ENCODE measurements around the gene MINDY4. TPM values are rescaled to one million over a fixed set of nuclear protein-coding genes. Genes with fewer than 3 reads are reported as not detected.

MINDY4 gene
- total and polyA plus RNA-seq, 2 of the 8 experiments (the other 6 are each of a cell fraction or from before 2014, with no cell fraction given) = 1.3 to 3.6 TPM

DNA sequence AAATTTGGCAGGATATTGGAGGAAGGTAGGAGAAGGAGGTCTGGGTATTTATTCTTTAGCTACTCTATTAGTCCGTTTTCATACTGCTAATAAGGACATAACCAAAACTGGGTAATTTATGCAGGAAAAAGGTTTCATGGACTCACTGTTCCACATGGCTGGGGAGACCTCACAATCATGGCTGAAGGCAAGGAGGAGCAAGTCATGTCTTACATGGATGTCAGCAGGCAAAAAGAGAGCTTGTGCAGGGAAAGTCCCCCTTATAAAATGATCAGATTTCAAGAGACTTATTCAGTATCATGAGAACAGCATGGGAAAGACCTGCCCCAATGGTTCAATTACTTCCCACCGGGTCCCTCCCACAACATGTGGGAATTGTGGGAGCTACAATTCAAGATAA is 21.2 kb upstream of the MINDY4 start:
- CTCF ChIA-PET (ENCODE audit: partially characterized antibody) = interaction anchor here (1.2 to 4.0 kb wide), 3 partner anchors 8 to 20 kb away, joined by 3 to 21 read pairs (median 3); no protein-coding TSS in a partner anchor
- no peak for FAIRE-seq
- TF ChIP-seq HDAC6 (IDR thresholded peaks at IDR 0.05; ENCODE audit: low read depth, low read length) = no peak
- TF ChIP-seq BCL11A (IDR thresholded peaks at IDR 0.05; ENCODE audit: low read depth in 2 of 2, low read length in 2 of 2) = no peak

More for the DNA sequence above, 21.2 kb upstream of the MINDY4 start:
- WGBS, 2 experiments (ENCODE audit: extremely low coverage in 1 of 2, insufficient coverage in 1 of 2, insufficient read length in 1 of 2, insufficient replicate concordance in 2 of 2, low coverage in 1 of 2, low lambda C conversion rate in 2 of 2, missing lambda C conversion rate in 1 of 2) = 90% methylated on average over 2 of the region's 2 CpGs; no CpG with 5 or more reads in 1 of the 2 experiments
- Histone ChIP-seq H4K91ac (replicated peaks; ENCODE audit: insufficient read length, low read length) (no peak overlapping the region), H3K14ac (ENCODE audit: insufficient read length) (no peak overlapping the region), H2BK5ac (ENCODE audit: low read depth, low read length) (no peak overlapping the region), H3K4me3 (ENCODE audit: extremely low read depth in 1 of 4, insufficient read depth in 2 of 4, low read depth in 3 of 4, low read length in 4 of 4) (no peak overlapping the region), H3K27ac (ENCODE audit: low read depth, low read length) (no peak overlapping the region), H4K20me1 (replicated peaks in 1 of 2; ENCODE audit: control insufficient read depth in 1 of 2, insufficient read depth in 2 of 2, low read length in 2 of 2) (peaks cover 0 to 5% of the 10 kb centered on the region in 2 experiments), H3K27me3 (replicated peaks in 1 of 4; ENCODE audit: control insufficient read depth in 3 of 4, extremely low read depth in 1 of 4, insufficient read depth in 3 of 4, low read length in 3 of 4) (no peaks in the 10 kb centered on the region; a peak in 1 of 7 replicates), H3K4me2 (ENCODE audit: insufficient read depth in 1 of 2, low read depth in 2 of 2, low read length in 2 of 2) (no peak overlapping the region), H3K9me3 (ENCODE audit: insufficient read depth in 2 of 2, low read depth in 1 of 2, low read length in 1 of 2) (no peaks in the 10 kb centered on the region; a peak in 1 of 4 replicates), H2BK12ac (ENCODE audit: low read depth, low read length) (no peak overlapping the region), H3K56ac (replicated peaks; ENCODE audit: insufficient read length, low read depth, low read length) (no peak overlapping the region), H2BK20ac (ENCODE audit: low read length) (no peak overlapping the region), H2AK5ac (ENCODE audit: low read depth, low read length) (no peak overlapping the region), H3K79me2 (ENCODE audit: control insufficient read depth in 1 of 2, insufficient read depth in 2 of 2, low read length in 2 of 2) (no peaks in the 10 kb centered on the region), H3K23ac (ENCODE audit: insufficient read length) (no peak overlapping the region), H4K8ac (ENCODE audit: extremely low read depth, insufficient read depth, low read length) (no peak overlapping the region), H3K9ac (replicated peaks in 1 of 4; ENCODE audit: extremely low read depth in 1 of 4, low read depth in 3 of 4, low read length in 3 of 4) (no peak overlapping the region), H2BK120ac (replicated peaks; ENCODE audit: low read depth, low read length) (no peak overlapping the region), H2AFZ (ENCODE audit: low read length) (no peak overlapping the region), H3K18ac (ENCODE audit: extremely low read depth, low read length) (no peak overlapping the region), H2BK15ac (ENCODE audit: low read length) (no peak overlapping the region), H3K36me3 (ENCODE audit: control insufficient read depth in 2 of 4, insufficient read depth in 4 of 4, low read length in 3 of 4) (no peaks in the 10 kb centered on the region), H3K4ac (replicated peaks; ENCODE audit: insufficient read length, low read depth, low read length) (no peak overlapping the region), H3K4me1 (replicated peaks in 1 of 4; ENCODE audit: control insufficient read depth in 3 of 4, insufficient read depth in 4 of 4, low read length in 3 of 4) (no peaks in the 10 kb centered on the region; a peak in 1 of 7 replicates), H4K5ac (ENCODE audit: insufficient read length, low read depth, low read length) (no peak overlapping the region), H3K23me2 (ENCODE audit: low read depth, low read length) (peaks cover 6% of the 10 kb centered on the region; the same call in 1 of the 2 replicates), H3K79me1 (ENCODE audit: low read depth, low read length) (no peaks in the 10 kb centered on the region)
- POLR2A ChIA-PET (ENCODE audit: partially characterized antibody) = interaction anchor here (0.8 to 0.9 kb wide), 2 partner anchors 14 to 21 kb away, joined by 3 read pairs; partner anchors contain the start of gene MINDY4
- no peak for DNase-seq (ENCODE audit: low read depth in 1 of 2, low spot score in 2 of 2)

Data from H1 (cell line).